Measurements from ENCODE around the gene CYTH4. TPM values are rescaled to one million over a fixed set of nuclear protein-coding genes. Genes with fewer than 3 reads are reported as not detected.

Gene CYTH4
- total and polyA plus RNA-seq, 4 donors = 1.9 to 9.9 (median 5.9) TPM

DNA sequence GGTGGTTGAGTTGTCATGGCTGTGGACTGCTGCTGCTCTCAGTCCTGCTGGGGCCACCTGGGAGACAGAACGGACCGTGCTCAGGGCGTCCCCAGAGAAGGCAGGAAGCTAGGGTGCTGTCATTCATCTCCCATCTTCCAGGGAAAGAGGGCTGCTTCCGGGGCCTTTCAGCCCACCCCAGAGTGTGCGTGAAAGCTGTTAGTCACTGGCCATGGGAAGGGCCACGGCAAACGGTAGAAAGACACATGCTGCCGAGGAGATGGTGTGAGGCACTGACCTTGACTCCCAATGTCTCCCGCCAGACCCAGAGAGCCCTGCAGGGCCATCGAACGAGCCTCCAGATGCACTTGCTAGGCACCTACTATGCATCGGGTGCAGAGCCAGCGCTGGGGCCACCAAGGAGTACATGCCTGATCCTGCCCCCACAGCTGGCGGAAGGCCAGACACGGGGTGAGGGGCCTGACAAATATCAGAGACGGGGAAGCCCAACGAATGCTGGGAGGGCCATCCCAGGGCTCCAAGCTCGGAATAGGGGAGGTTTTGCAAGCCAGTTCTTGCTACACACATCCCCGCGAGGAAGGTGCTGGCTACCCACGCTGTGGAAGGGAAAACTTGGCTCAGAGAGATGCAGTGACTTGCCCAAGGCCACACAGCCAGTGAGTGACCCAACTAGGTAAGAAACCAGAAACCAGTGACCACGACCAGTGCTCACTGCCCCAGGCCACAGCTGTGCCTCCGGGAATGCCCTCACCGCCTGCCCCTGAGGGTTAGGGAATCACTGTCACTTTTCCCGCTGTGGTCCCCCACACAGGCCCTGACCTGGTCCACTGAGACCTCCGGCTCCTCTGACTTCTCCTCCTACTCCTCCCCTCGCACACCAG is 48.3 kb upstream of the CYTH4 start (continued):
- no peak for TF ChIP-seq ZBTB33 (IDR thresholded peaks at IDR 0.05)

DNA sequence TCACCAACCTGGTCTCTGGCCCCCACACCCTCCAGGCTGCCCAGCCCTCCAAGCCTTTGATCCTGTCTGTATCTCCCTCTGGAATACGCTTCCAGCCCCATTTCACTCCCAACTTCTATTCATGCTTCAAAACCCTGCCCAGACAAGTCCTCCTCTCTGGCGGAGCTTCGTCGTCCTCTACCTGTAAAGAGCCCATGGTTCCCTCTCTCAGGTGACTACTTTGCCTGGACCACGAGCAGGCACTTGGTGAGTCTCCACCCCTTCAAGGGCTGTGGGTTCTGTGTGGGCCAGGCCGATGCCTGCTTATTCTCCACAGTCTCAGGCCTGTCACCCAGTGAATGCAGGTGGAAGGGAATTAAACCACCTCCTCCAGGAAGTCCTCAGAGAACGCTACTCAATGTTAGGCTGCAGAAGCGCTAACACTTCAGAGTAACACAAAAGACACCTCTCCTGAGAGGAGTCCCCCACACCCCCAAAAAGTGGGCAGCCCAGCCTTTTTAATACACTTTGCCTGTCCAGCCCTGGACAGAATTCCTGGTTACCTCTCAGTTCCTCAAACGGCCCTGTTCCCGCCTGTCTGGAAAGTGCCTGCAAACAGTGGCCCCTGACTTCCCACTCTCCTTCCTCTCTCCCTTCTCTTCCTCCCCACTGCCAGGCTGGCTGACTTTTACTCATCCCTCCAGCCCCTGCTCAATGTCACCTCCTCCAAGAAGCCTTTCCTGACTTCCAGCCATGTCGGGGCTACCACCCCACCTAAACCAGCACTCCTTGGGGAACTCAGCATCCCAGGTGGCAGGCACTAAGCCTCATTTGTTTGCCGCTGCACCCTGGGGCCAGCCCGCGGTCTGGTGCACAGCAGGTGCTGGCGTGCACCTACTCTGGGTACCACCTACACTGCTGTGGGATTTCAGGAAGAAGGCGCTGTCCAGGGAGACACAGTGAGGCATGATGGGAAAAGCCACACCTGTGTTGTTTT is 47.3 kb upstream of the CYTH4 start:
- Histone ChIP-seq H3K36me3 (ENCODE audit: control insufficient read depth in 4 of 4, insufficient read depth in 3 of 4, low read depth in 1 of 4, low read length in 3 of 4) (no peaks in the 10 kb centered on the region), H3K4me1 (ENCODE audit: control insufficient read depth in 4 of 4, insufficient read depth in 4 of 4, low read length in 3 of 4) (peaks cover 0 to 3% (median 0%) of the 10 kb centered on the region in 4 donors), H3K9me3 (ENCODE audit: control insufficient read depth in 4 of 4, low read length in 3 of 4) (no peaks in the 10 kb centered on the region), H3K9ac (ENCODE audit: low read depth in 1 of 2, low read length in 2 of 2) (no peak overlapping the region), H3K27ac (ENCODE audit: low read depth in 1 of 2, low read length in 2 of 2) (no peak overlapping the region), H3K4me3 (ENCODE audit: low read depth in 1 of 3, low read length in 3 of 3) (no peak overlapping the region), H3K27me3 (ENCODE audit: control insufficient read depth in 4 of 4, insufficient read depth in 4 of 4, low read length in 3 of 4) (no peaks in the 10 kb centered on the region)
- WGBS = 85% methylated on average over 16 of the region's 16 CpGs
- TF ChIP-seq YY1 (IDR thresholded peaks at IDR 0.05) = no peak
- TF ChIP-seq TAF1 (conservative IDR thresholded peaks at IDR 0.05) = no peak
- no peak for TF ChIP-seq NR2F2 (IDR thresholded peaks at IDR 0.05)
- no peak for TF ChIP-seq RXRA (IDR thresholded peaks at IDR 0.05)
- no peak for TF ChIP-seq ZBTB33 (IDR thresholded peaks at IDR 0.05)
- no peak for TF ChIP-seq FOXA2 (IDR thresholded peaks at IDR 0.05)
- TF ChIP-seq, protein P1, sequence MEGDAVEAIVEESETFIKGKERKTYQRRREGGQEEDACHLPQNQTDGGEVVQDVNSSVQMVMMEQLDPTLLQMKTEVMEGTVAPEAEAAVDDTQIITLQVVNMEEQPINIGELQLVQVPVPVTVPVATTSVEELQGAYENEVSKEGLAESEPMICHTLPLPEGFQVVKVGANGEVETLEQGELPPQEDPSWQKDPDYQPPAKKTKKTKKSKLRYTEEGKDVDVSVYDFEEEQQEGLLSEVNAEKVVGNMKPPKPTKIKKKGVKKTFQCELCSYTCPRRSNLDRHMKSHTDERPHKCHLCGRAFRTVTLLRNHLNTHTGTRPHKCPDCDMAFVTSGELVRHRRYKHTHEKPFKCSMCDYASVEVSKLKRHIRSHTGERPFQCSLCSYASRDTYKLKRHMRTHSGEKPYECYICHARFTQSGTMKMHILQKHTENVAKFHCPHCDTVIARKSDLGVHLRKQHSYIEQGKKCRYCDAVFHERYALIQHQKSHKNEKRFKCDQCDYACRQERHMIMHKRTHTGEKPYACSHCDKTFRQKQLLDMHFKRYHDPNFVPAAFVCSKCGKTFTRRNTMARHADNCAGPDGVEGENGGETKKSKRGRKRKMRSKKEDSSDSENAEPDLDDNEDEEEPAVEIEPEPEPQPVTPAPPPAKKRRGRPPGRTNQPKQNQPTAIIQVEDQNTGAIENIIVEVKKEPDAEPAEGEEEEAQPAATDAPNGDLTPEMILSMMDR (IDR thresholded peaks at IDR 0.05; ENCODE audit: low read depth, low read length, missing input control) = no peak
- no peak for TF ChIP-seq REST (IDR thresholded peaks at IDR 0.05)
- TF ChIP-seq HNF4A (conservative IDR thresholded peaks at IDR 0.05) = no peak
- TF ChIP-seq EGR1 (IDR thresholded peaks at IDR 0.05; ENCODE audit: low read depth in 2 of 2) = no peak
- no peak for TF ChIP-seq HNF4G (IDR thresholded peaks at IDR 0.05)
- no peak for TF ChIP-seq FOXA1 (IDR thresholded peaks at IDR 0.05)
- no peak for TF ChIP-seq GABPA (IDR thresholded peaks at IDR 0.05 in 1 of 2, conservative IDR thresholded peaks at IDR 0.05 in 1 of 2)
- no peak for TF ChIP-seq MAX (IDR thresholded peaks at IDR 0.05)
- no peak for TF ChIP-seq JUND (IDR thresholded peaks at IDR 0.05)
- TF ChIP-seq RAD21 (IDR thresholded peaks at IDR 0.05) = no peak
- TF ChIP-seq ATF3 (IDR thresholded peaks at IDR 0.05) = no peak
- no peak for TF ChIP-seq SP1 (IDR thresholded peaks at IDR 0.05)
- no peak for DNase-seq (ENCODE audit: low spot score)
